SK-N-MC (cell line): ENCODE results near the gene POLA1.

ENCODE experiments used
- EZH2 ChIP-seq: fragments of 200-600 bp; sonication (generic); IDR thresholded peaks from one replicate; pipeline ENCODE4 v1.6.1; 2017; ENCODE audit warnings: antibody characterized with exemption
- FOXP2 ChIP-seq: optimal IDR thresholded peaks from 2 replicates; pipeline ENCODE3; 2011; ENCODE audit warnings: mild to moderate bottlenecking, moderate library complexity; ENCODE audit not compliant: insufficient read depth; ENCODE audit errors: extremely low read length, control extremely low read depth
- POLR2AphosphoS5 ChIP-seq: IDR thresholded peaks from 2 replicates; pipeline ENCODE4 v1.6.1; 2012; ENCODE audit warnings: mild to moderate bottlenecking, low read depth, low read length, borderline replicate concordance

GRCh38 chrX:25012793-25013631 lies 319.3 kb downstream of the POLA1 start:
- no peak for TF ChIP-seq POLR2AphosphoS5
- no peak for TF ChIP-seq EZH2
- no peak for TF ChIP-seq FOXP2
